GM12873 (cell line): ENCODE results near the gene ADGRA1.

Source experiments
- CTCF ChIP-seq: IDR thresholded peaks from 2 replicates; pipeline ENCODE4 v1.5.1; 2012; ENCODE audit warnings: low read depth, mild to moderate bottlenecking, moderate library complexity, low read length, control low read depth; ENCODE audit not compliant: insufficient read depth; ENCODE audit errors: missing control alignments

The ADGRA1 gene

DNA sequence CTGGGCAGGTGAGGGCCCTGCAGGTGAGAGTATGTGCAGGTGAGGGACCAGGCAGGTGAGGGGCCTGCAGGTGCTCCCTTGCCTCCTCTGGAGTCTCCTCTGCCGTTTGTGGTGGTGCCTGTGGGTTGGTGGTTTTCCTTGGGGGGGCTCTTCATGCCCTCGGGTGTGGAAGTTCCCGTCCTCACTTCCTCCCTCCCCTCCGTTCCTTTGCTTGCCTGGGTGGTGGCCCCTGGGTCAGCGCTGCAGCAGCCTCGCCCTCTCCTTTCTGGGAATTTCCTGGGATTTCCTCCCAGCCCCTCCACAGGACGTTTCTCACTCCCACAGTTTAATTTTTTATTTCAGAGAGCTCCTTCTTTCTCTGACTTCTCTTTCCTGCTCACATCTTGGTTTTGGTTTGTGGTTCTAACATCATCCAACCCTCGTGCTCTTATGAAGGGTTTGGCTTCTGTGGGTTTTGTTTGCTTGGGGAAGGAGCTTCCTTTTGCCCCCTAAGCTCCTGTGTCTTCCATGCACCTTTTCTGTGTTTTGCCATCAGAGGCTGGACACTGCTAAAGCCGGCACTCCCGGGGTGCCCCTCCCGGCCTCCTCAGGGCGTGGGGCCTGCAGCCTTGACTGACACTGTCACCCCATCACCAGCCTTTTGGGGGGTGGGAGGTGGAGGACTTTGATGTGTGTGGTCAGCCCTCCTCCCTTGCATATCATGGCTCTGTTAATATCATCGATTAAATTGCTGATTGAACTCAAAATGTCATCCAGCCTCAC is 29.2 kb upstream of the ADGRA1 start:
- TF ChIP-seq CTCF: no peak

DNA sequence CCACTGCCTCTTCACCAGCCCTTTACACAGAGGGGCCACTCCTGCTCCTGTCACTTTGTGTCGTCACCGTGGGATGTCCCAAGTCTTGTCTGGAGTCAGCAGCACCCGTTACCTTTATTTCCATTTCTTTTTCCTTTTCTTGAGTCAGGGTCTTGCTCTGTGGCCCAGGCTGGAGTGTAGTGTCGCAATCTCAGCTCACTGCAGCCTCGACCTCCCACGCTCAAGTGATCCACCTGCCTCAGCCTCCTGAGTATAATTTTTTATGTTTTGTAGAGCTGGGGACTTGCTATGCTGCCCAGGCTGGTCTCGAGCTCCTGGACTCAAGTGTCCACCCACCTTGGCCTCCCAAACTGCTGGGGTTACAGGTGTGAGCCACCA is 28.6 kb upstream of the ADGRA1 start:
- TF ChIP-seq CTCF: no peak

DNA sequence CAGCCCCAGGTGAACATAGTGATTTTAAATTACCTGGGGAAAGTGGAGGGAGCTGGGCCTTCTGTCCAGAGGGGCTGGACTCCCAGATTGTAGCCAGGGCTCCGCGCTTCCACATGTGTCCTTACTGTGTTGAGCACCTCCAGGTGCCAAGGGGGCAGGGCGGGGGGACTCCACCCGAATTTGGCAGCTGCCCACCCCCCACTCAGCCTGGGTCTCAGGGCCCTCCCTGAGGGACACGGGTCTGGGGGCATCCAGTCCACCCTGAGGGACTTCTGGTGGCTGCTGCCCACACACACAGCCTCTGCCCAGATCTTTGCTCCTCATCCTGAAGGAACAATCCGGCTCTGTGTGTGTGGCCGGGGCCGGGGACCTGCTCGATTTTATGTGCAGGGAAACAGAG is 28.2 kb upstream of the ADGRA1 start:
- TF ChIP-seq CTCF: no peak

DNA sequence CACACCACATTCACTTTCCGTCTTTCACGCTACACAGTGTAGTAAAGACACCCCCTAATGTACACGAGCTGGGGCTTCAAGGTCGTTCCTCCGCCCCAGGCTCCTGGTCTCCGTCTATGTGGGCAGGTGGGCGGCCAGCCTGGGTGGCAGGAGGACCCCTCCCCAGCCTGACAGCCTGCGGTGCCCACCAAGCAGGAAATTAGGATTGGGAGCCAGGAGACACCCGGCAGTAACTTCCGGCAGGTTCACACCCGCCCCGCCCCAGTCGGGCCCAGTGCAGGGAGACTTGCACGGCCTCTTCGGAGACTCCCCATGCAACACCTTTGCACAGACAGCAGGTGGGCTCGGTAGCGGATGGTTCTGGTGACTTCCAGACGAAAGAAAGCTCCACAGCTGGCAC is 27.7 kb upstream of the ADGRA1 start:
- TF ChIP-seq CTCF: no peak

GRCh38 chr10:133060466-133060865 is 27.3 kb upstream of the ADGRA1 start:
- no peak for TF ChIP-seq CTCF

DNA sequence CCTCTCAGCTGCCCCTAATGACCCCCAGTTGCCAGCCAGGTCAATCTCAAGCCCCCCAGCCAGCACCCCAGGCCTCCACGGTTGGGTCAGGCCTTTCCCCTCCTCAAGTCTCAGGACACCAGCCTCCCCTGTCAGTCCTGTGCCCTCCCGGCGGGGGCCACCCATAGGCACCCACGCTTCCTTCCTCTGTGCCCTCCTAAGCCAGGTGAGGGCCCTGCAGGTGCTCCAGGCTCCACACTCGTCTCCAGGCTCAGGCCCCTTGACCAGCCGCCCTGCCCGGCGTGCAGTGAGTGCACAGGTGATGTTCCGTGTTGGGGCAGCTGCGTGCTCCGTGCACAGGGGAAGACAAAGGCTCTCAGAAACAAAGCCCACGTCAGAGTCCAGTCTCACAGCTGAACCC is 26.8 kb upstream of the ADGRA1 start:
- no peak for TF ChIP-seq CTCF

DNA sequence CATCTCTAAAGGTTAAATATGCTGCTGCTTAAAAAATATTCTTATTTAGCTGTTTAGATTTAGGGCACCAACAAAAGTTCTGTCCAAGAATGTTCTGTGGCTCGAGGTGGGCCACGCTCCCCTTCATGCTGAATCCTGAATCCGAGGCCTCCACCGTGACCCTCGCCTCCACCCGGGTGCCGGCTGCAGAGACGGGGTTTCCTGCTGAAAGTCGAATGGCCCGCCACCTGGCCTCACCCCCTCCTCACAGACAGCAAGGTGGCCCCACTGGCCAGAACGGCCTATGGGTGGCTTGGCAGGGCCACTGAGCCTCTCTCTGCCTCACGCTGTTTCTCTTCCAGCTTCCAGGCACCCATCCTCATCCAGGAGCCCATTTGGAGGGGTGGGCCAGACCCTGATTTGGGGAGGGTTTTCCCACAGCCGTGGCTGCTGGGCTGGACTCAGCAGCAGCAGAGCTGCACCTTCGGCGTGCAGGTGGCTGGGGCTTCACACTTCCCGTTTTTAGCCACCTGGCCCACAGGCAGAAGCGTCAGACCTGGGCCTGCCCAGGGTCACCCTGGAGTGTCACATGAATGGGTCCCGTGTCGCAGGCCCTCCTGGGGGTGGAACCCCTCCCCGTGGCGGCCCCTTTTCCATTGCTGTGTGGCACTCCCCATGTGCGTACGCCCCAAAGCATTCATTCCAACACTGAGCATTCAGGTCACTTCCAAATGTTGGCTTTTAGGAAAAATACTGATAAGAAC is 26.3 kb upstream of the ADGRA1 start:
- no peak for TF ChIP-seq CTCF
